Stimulated activated CD4-positive, alpha-beta T cell treated with anti-CD3 and anti-CD28 coated beads, Interleukin-15, amount 100 ng/mL, for 48 hours (primary cell): ENCODE data around the gene ERF.

Experiments used
- DNase-seq, 2 donors: peaks; one replicate each; pipeline ENCODE4 v3.0.0-alpha.2; 2020; ENCODE audit warnings: low read depth in 2 of 2

ERF gene

DNA sequence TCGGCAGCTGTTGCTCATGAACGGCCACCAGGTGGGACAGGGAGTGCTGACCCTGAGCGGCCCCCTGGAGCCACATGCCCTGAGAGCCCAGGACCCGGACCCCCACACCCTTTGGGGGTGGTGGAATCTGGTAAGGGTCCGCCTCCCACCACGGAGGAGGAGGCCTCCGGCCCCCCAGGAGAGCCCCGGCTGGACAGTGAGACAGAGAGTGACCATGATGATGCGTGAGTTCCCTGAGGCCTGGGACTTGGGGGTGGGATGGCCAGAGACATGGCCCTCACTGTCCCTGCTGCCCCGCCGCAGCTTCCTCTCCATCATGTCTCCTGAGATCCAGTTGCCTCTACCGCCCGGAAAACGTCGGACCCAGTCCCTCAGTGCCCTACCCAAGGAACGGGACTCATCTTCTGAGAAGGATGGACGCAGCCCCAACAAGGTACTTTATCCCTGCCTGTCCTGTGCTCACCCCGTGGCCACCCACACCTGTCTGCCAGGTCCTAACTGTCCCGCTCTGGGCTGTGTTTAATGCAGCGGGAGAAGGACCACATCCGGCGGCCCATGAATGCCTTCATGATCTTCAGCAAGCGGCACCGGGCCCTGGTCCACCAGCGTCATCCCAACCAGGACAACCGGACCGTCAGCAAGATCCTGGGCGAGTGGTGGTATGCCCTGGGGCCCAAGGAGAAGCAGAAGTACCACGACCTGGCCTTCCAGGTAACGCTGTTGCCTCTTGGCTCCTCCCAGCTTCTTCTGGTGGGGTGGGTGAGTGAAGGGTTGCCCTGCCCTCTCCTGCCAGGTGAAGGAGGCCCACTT is 32.3 kb upstream of the ERF start:
- no peak for DNase-seq

DNA sequence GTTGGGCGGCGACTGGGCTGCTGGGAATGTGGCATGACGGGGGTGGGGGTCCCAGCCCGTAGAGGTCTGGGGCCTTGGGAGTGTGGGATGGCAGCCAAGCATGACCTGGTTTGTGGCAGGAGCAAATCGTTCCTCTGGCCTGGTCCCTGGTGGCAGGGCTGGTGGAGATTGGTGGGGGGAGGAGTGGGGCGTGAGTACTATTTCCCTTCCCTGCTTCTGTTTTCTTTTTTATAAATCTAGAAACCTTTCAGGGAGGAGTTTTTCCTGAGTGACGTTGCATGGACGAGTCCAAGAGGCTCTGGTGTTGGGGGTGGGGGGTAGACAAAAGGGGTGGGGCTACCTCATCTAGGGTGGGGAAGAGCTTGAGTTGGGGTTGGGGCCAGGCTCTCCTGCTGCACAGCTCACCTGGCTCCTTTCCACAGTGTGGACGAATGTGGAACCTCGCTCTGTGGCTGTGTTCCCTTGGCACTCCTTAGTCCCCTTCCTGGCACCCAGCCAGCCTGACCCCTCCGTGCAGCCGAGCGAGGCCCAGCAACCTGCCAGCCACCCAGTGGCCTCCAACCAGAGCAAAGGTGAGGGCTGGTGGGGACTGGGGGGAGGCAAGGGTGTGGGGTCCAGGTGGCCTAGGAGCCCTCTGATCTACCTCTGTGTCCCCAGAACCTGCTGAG is 31.6 kb upstream of the ERF start:
- no peak for DNase-seq

DNA sequence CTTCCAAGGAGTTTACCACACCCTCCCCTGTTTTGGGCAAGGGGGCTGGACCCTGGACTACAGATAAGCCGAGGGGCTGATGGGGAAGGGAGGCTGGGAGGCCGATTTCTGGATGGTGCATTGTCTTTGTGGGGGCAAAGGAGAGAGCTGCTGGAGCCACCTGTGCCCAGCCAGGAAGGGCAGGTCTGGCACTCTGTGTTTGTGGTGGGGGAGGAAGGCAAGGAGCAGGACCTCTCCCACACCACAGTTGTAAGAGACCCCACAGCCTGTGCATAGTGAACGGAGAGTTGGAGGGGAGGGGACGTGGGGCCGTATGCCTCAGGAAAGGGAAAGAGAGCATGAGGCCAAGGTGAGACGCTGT is 31.0 kb upstream of the ERF start:
- DNase-seq = no peak

DNA sequence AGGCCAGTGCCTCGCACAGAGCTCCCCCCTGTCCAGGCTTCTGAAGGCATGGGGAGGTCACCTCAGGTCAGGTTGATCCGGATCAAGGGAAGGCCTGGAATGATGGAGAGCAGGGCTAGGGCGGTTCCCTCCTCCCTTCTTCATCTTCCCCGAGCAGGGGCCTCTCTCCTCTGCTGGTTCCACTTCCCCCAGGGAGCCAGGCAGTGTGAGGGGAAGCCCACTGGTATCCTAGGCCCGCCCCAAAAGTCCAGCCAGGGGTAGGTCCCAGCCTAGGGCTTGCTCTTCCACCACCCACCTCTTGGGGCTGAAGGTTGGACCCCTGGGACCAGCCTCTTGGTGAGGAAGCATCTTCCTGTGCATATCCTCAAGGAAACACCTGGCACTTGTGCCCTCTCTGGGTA is 30.6 kb upstream of the ERF start:
- DNase-seq = no peak

DNA sequence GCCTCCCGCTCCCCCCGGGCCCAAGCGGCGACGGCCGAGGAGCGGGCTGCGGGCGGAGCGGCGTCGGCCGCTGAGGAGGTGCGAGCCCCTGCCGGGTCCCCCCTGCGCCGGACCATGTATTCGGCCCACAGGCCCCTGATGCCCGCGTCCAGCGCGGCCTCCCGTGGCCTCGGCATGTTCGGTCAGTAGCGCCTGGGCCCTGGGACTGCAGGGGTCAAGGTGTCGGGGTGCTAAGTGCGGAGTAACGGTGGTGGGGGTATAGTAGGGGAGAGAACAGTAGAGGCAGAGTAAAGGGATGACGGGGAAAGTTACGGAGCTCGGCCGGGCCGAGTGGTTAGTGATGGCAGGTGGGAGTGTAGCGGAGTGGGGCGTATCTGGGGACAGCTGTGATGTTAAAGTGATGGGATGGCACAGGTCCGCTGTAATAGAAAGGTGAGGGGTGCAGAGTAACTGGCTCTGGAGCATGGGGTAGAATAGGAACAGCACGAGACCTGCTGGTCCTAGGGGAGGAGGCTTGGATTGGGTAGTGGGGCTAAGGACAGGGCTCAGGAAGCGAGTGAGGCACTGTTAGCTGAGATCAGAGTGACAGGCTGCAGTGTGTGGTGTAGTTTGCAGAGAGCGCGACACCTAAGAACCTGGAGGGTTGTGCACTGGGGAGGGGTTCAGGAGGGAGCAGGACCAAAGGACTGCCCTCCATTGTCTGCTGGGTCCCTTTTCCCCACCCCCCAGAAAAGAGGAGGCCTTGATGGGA is 29.8 kb upstream of the ERF start:
- no peak for DNase-seq

DNA sequence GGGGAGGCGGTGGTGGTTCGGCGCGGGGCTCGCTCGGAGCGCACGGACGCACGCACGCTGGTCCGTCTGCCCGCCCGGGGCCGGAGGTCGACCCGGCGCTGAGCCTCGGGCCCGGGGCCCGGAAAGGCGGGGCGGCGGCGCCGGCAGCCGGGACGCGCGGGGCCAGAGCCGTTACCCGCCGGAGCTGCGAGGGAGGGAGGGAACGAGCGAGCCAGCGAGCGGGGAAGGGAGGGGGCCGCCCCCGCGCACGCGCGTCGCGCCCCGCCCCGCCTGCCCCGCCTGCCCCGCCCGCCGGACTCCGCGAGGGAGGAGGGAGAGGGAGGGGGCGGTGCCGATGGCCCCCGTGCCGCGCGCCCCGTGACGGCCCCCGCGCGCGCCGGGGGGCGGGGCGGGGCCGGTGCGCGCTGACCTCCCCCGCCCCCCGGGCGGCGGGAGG is 29.2 kb upstream of the ERF start:
- DNase-seq = peak; percentile 59 to 67

DNA sequence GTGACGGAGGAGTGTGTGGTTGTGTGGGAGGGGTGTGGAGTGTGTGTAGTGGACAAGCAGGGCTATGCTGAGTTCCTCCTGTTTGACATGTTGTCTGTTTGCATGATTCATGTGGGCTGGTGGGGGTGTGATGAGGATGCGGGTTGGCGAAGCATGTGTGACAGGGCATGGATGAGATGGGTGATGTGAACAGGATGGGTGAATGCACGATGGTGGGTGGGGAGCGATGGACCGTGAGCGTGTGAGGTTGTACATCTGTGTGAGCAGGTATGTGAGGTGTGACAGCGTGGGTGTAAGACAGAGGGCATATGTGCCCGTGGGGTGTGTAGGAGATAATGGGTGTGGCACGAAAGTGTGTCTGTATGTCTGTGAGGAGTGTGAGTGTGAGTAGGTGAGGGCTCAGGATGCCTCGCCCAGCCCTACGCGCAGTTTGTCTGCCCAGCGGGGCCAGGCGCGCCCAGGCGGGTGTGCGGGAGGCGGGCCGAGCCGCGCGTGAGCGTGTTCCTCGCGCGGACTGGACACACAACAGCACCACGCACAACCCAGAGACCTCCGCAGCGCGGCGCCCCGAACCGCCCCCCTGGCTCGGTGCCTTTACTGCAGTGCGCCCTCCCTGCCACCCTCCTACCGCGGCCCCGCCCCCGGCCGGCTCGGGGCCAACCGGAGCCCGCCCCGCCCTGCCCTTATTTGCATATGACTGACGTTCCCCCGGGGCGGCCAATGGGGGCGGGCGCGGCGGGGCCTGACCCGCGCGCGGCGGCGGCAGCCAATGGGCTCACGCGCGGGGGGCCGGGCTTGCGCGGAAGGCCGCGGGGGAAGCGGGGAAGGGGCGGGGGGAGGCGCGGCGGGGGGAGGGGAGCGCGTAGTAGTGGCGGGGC is 28.5 kb upstream of the ERF start:
- DNase-seq = peak; percentile 87 to 95

DNA sequence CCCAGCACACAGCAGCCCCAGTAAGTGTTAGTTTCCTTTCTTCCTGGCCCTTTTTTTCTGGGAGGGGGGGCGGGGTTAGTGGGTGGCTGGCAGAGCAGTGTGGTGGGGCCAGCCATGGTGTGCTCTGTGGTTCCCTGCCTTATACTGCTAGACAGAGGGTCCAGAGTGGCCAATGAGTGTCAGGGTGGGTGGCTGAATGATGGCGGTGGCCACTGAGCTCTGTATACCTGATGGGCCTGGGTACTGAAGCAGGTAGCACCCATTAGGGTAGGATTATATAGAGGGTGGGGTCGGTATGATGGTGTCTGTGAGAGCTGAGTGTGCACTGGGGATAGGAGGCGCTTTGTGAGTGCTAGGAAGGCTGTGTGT is 27.9 kb upstream of the ERF start:
- no peak for DNase-seq

DNA sequence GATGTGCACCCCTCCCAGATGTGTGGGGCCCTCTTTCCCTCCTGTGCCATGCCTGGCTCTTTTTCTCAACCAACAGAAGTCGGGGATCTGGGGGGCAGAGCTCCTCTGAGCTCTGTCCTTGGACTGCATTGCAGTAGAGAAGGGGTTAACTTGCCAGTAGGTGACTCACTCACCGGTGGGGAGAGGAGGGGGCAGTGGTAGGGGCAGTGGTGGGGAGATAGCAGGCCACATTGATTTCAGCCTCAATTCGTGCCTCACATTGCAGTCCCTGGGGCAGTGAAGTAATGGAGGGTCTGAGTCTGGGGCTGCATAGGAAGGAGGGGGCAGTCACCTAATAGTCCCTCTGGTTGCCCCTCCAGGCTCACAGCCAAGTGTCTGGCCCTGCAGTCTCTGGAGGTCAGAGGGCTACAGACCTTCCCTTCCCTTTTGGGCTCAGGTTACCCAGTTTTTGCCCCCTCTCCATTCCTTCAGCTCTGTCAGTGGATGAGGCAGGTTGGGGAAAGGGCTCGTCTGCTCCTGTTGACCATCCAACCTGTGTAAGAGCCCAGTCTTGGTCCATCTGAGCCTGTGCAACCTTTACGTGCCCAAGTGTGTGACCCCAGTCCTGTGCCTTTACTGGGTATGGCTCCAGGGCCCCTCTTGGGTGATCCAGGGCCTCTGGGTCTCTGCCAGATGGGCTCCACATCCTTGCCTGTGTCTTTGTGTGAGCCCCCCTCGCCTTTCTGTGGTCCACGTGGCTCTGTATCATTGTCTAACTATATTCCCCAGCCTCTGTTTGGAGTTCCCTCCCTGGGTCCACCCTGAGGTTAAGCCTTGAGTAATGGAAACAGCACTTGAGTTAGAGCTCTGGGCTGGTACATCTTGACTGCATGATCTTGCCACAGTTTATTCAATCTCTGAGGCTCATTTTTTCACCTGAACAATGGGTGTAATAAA is 27.2 kb upstream of the ERF start:
- DNase-seq = no peak

DNA sequence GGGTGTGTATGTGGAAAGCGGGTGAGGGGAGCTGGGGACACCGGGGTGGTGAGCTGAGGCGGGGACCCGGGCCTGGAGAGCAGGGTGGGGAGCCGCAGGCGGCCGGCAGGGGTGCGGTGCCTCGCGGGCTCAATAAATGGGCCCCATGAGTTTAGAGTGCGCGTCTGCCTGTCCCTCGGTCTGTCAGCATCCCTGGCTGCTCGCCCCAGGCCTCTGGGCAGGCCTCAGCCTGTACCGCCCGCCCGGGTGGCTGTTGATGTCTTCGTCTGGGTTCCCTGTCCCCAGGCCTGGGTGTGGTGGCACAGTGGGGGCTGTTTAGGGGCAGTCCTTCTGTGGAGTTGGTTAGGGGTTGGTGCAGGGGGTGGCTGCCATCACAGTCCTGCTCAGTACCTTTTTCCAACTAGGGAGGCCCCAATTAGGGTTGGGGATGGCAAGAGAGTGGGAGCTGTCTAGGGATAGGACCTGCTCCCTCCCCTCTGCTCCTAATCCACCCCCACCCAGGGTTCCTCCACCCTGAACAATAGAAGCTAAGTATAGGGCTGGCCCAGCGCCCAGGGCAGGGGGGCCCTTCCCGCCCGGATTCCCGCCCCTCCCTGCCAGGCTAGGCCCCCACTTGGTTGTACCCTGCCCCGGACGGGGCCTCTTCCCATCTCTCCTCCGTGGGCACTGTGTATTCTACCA is 26.4 kb upstream of the ERF start:
- DNase-seq = no peak

DNA sequence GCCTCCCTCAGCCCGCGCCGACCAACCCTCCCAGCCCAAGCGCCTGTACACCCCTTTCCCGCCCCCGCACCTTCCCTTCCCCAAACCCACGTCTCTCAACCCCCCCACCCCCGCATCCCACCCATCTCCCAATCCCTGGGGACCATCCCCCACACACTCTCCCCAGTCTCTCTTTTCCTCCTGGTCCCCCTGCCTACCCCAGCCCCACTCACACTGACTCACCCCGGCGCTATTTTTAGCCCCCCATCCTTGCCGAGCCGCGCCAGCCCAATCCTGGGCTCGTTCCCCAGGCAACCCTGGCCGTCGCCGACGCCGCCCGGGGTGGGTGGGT is 25.9 kb upstream of the ERF start:
- no peak for DNase-seq

DNA sequence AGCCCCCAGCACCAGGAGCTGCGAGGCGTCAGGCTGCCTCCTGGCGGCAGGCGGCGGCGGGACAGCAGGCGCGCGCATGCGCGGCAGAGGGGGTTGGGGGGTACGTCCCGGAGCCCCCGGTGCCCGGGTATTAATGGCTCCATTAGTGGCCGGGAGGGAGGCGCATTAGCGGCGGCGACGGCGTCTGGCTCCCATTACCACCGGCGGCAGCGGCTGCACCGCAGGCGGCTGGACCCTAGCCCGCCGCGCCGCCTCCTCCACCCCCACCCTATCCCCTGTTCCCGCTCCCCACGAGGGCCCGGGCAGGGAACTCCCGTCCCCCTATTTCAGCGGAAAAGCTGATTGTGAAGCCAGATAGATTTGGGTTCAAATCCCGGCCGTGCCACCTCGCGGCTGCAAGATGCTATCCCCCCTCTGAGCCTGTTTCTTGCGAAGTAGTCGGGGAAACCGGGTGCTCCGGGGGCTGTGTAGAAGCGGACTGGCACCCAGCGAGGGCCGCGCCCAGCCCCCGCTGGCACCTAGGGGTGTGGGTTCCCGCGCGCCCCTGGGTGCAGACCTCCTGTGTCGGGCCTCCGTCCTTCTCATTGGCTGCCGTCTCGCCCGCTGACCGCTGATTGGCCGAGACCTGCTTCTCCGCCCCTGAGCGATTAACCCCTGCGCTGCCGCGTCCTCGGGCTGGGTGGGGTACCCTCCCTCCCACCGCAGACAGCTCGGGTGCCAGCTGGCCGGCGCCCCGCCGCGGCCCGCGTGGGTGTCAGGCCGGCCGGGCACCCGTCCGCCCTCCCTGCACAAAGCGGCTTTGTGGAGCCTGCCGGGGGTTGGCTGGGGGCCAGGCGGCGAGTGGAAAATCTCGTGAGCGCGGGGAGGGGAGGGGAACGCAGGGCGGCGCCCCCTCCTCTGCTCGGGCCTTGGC is 25.2 kb upstream of the ERF start:
- peak; percentile 85 for DNase-seq

DNA sequence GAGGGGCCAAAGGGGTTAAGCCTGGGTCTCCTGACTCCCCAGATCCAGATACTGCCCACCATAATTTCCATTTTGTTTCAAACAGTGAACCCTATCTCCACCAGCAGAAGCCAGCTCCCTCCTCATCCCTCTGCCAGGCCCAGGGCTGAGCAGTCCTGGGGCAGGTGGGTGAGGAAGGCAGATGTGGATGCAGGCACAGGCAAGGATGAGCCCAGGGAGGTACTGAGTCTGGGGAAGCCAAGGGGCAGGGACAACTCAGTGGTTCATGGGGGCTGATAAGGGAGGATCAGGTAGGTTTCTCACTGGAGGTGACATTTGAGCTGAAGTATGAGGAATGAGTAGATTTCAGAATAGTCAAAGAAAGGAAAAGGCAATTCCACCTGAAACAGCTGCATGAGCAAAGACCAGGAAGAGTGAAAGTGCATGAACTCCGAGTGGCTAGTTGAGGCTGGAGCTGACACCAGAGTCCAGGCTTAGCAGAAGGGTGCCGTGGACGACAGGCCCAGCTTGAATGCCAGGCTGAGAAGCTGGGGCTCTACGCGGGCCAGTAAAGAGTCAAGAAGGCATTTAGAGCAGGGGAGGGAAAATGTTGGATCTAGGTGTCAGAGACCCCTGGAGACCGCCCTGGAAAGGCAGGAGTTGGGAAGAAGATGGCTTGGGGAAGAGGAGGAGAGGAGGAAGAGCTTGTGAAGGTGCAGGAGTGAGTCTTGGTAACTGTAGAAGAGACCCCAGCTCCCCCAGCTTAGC is 24.4 kb upstream of the ERF start:
- DNase-seq = no peak

DNA sequence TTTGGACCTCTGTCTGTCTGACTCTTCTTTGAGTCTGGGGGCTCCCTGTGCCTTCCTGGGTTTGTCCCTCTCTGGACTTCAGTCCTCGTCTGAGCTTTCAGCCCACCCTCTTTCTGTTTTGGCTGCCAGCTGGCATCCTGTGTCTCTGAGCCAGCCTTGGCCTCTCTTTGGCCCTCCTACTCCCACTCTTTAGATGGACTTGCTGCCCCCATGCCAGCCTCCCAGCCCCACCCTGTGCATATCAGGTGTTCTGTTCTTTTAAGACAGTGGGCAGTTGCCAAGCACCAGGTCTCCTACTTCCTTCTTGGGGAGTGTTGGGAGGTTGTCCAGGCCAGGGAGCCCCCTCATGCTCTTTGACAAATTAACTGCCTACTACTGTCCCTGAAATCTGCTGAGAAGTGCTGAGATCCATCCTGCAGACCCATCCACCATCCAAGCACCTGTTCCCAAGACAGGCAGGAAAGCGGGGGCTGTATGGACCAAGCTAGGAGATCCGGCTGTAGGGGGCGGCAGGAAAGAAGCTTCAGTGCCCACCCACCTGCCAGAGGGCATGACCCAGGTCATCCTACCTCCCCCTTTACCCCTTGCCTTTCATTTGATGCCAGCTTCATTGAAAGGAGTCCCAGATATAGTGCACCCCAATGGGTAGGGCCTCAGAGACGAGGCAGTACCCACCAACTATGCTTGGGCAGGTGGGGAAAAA is 23.7 kb upstream of the ERF start:
- no peak for DNase-seq

DNA sequence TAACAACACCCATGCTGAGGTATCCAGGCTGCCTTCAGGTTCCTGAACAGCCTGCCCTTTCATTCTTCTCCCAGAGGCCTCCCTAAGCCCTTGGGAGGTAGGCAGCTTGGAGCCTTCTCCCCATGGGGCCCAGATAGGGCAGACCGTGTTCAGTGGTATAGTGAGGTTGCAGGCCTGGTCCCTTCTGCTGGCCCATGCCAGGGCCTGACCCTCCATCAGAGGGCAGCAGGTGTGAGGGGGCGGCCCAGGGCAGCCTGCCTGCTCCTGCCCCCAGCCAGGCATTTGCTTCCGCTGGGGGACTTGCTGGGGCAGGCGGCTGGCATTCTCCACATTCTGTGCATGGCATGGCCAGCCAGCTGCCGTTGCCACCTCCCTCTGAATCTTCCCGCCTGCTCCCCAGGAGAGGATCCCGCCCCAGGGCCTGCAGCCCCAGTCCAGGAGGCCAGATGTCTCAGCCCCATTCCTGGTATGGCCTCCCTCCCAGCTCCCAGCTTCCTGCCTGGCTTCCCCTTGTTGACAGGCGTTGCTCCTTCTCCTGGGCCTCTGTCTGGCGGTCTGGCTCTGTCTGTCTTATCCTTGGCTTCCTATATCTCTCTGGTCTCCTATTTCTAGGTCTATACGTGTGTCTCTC is 23.0 kb upstream of the ERF start:
- no peak for DNase-seq

DNA sequence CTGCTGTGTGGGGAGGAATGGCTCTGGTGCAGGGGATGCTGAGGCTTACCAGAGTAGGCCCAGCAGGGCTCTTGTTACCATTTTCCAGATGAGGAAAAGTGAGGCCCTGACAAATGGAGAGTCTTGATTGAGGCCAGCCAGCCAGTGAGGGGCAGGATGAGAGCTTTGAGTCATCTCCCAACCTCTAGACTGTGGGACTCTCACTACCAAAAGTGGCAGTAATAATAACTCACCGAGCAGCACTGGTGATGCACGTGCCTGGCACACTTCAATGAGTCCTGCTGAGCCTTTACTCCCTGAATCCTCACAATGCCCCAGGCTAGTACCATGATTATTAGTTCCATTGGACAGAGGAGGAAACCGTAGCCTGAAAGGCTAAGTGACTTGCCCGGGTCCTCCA is 21.9 kb upstream of the ERF start:
- no peak for DNase-seq

DNA sequence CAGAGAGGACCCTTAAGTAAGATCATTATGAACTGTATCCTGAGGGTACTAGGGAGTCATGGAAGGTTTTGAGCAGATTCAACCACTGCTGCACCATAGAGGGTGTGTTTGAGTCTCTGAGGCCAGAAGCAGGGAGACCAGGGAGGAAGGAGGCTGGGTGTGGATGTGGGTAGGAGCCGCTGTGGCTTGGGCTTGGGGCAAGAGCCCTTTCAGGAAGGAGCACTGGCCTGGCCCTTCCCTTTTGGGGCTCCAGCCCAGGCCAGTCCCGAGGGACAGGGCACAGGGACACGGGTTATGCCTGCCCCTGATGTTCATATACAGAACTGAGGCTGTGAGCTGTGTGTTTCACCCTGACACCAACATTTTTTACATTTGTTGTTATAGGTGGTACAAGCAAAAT is 21.4 kb upstream of the ERF start:
- no peak for DNase-seq
